GM18907 (cell line): ENCODE measurements around the gene SMIM38.
"Not testable (repeated sequence)": the region's sequence is repeated elsewhere in the genome, so short reads cannot be mapped to it uniquely, and the experiment has no call there.

Experiments
- ATAC-seq: cut with Tn5 transposase; IDR thresholded peaks from one replicate; pipeline ENCODE4 v1.9.1; 2021; ENCODE audit warnings: mild to moderate bottlenecking, moderate library complexity; ENCODE audit not compliant: unreplicated experiment

The SMIM38 gene

GRCh38 chr11:69121621-69122325, 34.0 kb upstream of the SMIM38 start:
- no peak for ATAC-seq

GRCh38 chr11:69122326-69122629, 33.5 kb upstream of the SMIM38 start:
- ATAC-seq, result no peak

- ATAC-seq, result no peak
These were observed 32.9 kb upstream of the SMIM38 start for GRCh38 chr11:69122630-69123431.

- no peak for ATAC-seq
These were observed 31.9 kb upstream of the SMIM38 start for GRCh38 chr11:69123593-69124545.

- no peak for ATAC-seq
These were observed 29.9 kb upstream of the SMIM38 start for GRCh38 chr11:69125861-69126260.

DNA sequence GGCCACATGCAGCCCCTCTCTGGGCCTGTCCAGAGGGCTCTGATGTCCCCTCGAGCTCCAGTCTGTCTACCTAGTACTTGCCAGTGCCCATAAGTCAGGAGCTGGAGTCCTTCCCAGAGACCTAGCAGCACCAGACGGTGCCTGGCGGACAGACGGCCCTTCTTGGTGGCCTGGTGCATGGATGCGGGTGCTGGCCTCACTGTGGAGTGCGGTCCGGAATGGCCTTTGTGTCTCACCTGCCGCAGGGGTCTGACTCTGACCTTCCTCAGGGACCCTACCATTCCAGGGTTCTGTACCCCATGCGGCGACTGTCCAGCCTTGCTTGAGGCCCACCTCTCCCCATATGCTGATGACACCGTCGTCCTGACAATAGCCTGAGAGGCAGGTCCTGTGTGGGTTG, 29.4 kb upstream of the SMIM38 start:
- no peak for ATAC-seq

- ATAC-seq, result no peak
These were observed 28.5 kb upstream of the SMIM38 start for GRCh38 chr11:69127081-69127850.

- no peak for ATAC-seq
These were observed 27.9 kb upstream of the SMIM38 start for GRCh38 chr11:69127884-69128283.

DNA sequence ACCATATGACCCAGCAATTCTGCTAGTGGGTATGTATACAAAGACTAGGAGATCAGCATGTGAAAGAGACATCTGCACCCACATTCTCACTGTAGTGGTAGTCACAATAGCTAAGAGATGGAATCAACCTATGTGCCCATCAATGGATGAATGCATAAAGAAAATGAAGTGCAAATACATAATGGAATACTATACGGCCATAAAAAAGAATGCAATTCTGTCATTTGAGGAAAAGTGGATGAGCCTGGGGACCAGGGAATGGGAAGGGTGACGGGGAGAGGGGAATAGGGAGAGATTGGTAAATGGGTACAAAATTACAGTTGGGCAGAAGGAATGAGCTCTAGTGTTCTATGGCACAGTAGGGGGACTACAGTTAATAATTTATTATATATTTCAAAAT, 26.7 kb upstream of the SMIM38 start:
- ATAC-seq, result no peak

- no peak for ATAC-seq
These were observed 26.1 kb upstream of the SMIM38 start for GRCh38 chr11:69129647-69130046.

DNA sequence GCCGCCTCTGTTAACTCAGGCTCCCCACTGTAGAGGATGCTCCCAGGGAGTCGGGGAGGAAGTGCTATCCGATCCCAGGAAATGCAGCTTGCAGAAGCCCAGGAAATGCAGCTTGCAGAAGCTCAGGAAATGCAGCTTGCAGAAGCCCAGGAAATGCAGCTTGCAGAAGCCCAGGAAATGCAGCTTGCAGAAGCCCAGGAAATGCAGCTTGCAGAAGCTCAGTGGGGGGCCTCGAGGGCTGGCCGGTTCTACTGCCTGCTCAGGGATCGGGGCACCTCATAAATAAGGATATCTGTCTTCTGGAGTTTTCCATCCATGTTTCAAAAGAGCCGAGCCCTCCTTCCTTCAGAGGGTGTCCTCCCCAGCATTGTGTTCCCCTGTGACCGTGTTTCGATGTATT, 25.1 kb upstream of the SMIM38 start:
- no peak for ATAC-seq

DNA sequence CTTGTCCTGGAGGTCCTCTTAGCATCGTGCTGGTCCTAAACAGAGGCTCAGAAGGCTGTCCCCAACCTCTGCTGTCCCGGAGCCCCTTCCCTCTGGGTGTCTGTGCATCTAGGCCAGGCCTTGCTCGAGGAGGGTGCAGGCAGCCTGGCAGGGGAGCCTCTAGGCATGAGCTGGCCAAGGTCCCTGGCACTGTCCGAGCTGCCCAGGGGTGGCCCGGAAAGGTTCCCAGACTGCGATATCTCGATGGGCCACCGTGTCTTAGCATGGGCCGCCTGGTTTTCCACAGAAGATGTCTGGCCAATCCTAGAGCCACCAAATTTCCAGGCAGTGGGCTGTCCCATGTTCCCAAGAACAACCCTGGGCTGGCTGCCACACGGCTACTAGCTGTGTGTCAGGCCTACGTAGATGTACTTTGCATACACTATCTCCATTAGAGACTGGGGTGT, 24.6 kb upstream of the SMIM38 start:
- no peak for ATAC-seq

- no peak for ATAC-seq
These were observed 24.0 kb upstream of the SMIM38 start for GRCh38 chr11:69131644-69132300.

DNA sequence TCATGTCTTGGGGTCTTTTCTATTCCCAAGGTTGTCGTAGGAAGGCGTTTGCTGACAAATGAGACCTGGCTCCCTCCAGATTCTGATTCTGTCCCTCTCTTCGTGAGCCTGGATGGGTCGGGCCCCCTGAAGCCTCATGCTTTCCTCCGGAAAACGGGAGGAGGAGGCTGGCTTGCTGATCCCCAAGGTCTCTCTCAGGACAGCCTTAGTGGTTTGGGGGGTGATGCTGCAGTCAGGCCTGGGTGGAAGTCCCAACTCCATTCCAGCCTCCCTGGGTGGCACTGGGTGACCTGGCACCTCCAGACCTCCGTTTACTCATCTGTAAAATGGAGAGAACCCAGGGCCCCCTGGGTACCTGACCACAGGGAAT, 23.4 kb upstream of the SMIM38 start:
- no peak for ATAC-seq

DNA sequence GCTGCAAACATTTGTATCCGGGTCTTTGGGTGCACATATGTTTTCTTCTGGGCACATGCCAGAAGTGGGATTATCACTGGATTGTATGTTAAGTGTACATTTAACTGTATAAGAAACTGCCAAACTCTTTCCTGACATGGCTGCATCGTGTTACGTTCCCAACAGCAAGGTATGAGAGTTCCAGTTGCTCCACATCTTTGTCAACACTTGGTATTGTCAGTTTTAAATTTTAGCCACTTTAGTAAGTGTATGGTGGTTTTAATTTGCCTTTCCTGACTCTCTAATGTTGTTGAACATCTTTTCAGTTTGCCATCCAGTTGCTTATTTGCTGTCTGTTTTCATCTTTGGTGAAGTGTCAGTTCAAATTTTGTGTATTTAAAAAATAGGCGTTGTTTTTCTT, 22.5 kb upstream of the SMIM38 start:
- no peak for ATAC-seq

DNA sequence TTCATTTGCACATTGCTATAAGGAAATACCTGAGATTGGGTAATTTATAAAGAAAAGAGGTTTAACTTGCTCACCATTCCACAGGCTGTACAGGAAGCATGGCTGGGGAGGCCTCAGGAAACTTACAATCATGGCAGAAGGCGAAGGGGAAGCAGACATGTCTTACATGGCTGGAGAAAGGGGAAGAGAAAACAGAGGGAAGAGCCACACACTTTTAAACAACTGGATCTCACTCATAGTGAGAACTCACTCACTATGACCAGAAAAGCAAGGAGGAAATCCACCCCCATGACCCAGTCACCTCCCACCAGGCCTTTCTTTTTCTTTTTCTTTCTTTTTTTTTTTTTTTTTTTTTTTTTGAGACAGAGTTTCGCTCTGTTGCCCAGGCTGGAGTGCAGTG, 21.6 kb upstream of the SMIM38 start:
- not testable (repeated sequence) for ATAC-seq

DNA sequence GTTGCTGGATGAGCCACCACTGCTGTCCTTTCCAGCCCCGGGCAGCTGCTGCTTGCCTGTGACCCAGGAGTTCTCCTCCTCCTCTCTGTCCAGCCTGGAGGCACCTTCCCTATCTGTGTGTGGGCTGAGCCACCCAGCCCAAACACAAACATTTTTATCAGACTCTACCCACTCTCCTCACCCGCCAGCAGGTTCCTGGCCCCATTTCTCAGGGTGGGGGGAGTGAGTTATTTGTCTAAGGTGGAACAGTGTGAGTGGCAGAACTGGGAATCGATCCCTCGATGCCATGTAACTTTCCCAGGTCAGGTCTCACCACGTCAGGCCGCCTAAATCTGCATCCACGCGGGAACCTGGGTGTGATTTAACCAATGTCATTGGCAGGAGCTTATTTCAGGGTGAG, 20.8 kb upstream of the SMIM38 start:
- no peak for ATAC-seq

GRCh38 chr11:69135420-69136363, 20.0 kb upstream of the SMIM38 start:
- ATAC-seq, result no peak

- no peak for ATAC-seq
These were observed 19.3 kb upstream of the SMIM38 start for GRCh38 chr11:69136471-69136870.
